Karpas-422 (cell line): Measurements from ENCODE around the gene CCNI2. TPM values are rescaled to one million over a fixed set of nuclear protein-coding genes. Genes with fewer than 3 reads are reported as not detected.

Experiments used
- DNase-seq: peaks from one replicate; pipeline ENCODE4 v3.0.0-alpha.2; 2015
- H2AFZ ChIP-seq: fragments of 200-600 bp; sonication (generic); 2 replicates; pipeline ENCODE4 v1.6.1; 2014; ENCODE audit warnings: antibody characterized with exemption, low read length, mixed read lengths
- H3K27ac ChIP-seq: fragments of 200-600 bp; sonication (generic); 2 replicates; pipeline ENCODE4 v1.5.1; 2014; ENCODE audit warnings: mild to moderate bottlenecking, low read length, moderate library complexity
- H3K27me3 ChIP-seq: fragments of 200-600 bp; sonication (generic); 2 replicates; pipeline ENCODE4 v1.6.1; 2014; ENCODE audit warnings: low read length, mixed read lengths
- H3K36me3 ChIP-seq: fragments of 200-600 bp; sonication (generic); 2 replicates; pipeline ENCODE4 v1.6.1; 2014; ENCODE audit warnings: low read length, mixed read lengths; ENCODE audit not compliant: insufficient read depth
- H3K4me1 ChIP-seq: fragments of 200-600 bp; sonication (generic); 2 replicates; pipeline ENCODE4 v1.6.1; 2014; ENCODE audit warnings: mild to moderate bottlenecking, low read length, mixed read lengths
- H3K4me2 ChIP-seq: fragments of 200-600 bp; sonication (generic); 2 replicates; pipeline ENCODE4 v1.6.1; 2014; ENCODE audit warnings: low read length, low read depth, mild to moderate bottlenecking; ENCODE audit not compliant: poor library complexity, severe bottlenecking
- H3K4me3 ChIP-seq: fragments of 200-600 bp; sonication (generic); 2 replicates; pipeline ENCODE4 v1.5.1; 2014; ENCODE audit warnings: mild to moderate bottlenecking, antibody characterized with exemption, low read length, mixed read lengths
- H3K79me2 ChIP-seq: fragments of 200-600 bp; sonication (generic); 2 replicates; pipeline ENCODE4 v1.6.1; 2014; ENCODE audit warnings: mild to moderate bottlenecking, low read length, mixed read lengths
- H3K9ac ChIP-seq: fragments of 200-600 bp; sonication (generic); 2 replicates; pipeline ENCODE4 v1.6.0; 2014; ENCODE audit warnings: low read length
- H3K9me2 ChIP-seq: fragments of 200-600 bp; sonication (generic), shearing (Covaris generic); replicated peaks from 2 replicates; pipeline ENCODE4 v1.6.0; 2014; ENCODE audit warnings: mild to moderate bottlenecking, low read length, moderate library complexity; ENCODE audit not compliant: insufficient read depth
- H3K9me3 ChIP-seq: fragments of 300-700, 200-600 bp; sonication (generic); 2 replicates; pipeline ENCODE4 v1.6.1; 2014; ENCODE audit warnings: low read length, mixed read lengths
- H4K20me1 ChIP-seq: fragments of 200-600 bp; sonication (generic); 2 replicates; pipeline ENCODE4 v1.6.1; 2014; ENCODE audit warnings: mild to moderate bottlenecking, antibody characterized with exemption, low read length, low read depth; ENCODE audit not compliant: insufficient read depth
- total RNA-seq: library from RNA; depleted of rRNA; stranded (reverse); fragments of >200 nt; shearing (Covaris generic); gene quantifications from 2 replicates; pipeline ENCODE4 v1.2.3, GENCODE V29; 2014; ENCODE audit warnings: low replicate concordance

Gene CCNI2
- total RNA-seq, 1 experiment from 2014 or later = 0.15 TPM

GRCh38 chr5:132766020-132766805 is 19.0 kb downstream of the CCNI2 start:
- H3K4me3 ChIP-seq = no peak overlapping the region
- no peak overlapping the region for H3K27ac ChIP-seq
- no peak overlapping the region for H2AFZ ChIP-seq
- DNase-seq = no peak
- no peaks in the 10 kb centered on the region for H3K27me3 ChIP-seq
- H3K79me2 ChIP-seq = no peaks in the 10 kb centered on the region
- H3K9ac ChIP-seq = no peak overlapping the region
- no peaks in the 10 kb centered on the region for H3K9me2 ChIP-seq
- H3K4me2 ChIP-seq = no peak overlapping the region
- H3K4me1 ChIP-seq = no peaks in the 10 kb centered on the region
- no peaks in the 10 kb centered on the region for H3K36me3 ChIP-seq
- no peaks in the 10 kb centered on the region for H4K20me1 ChIP-seq
- no peaks in the 10 kb centered on the region for H3K9me3 ChIP-seq

GRCh38 chr5:132766806-132767055 is 19.5 kb downstream of the CCNI2 start:
- no peaks in the 10 kb centered on the region for H3K9me3 ChIP-seq
- H3K36me3 ChIP-seq = no peaks in the 10 kb centered on the region
- no peaks in the 10 kb centered on the region for H3K79me2 ChIP-seq
- H3K9ac ChIP-seq = no peak overlapping the region
- H4K20me1 ChIP-seq = no peaks in the 10 kb centered on the region
- H3K4me2 ChIP-seq = no peak overlapping the region
- H3K4me1 ChIP-seq = no peaks in the 10 kb centered on the region
- no peaks in the 10 kb centered on the region for H3K27me3 ChIP-seq
- no peak overlapping the region for H3K27ac ChIP-seq
- H3K9me2 ChIP-seq = no peaks in the 10 kb centered on the region
- no peak overlapping the region for H3K4me3 ChIP-seq
- DNase-seq = no peak
- H2AFZ ChIP-seq = no peak overlapping the region

DNA sequence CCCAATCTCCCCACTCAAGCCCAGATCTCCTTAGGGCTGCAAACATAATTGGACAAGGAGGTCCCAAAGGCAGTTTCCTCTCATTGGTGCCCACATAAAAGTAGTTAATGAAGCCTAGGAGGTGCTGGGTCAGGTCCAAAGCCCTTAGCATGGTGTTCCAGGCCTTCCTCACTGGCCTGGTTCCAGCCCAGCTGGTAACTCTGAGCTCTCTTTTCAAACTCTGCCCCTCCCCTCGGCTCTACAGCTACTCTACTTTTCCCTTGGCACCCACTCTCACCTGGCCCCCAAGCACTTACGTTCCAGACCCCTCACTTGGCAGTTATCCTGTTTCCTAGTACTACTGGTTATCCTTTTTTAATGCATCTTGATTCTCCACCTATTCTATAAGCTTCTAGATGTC is 19.9 kb downstream of the CCNI2 start:
- Histone ChIP-seq H3K9ac (no peak overlapping the region), H3K79me2 (no peaks in the 10 kb centered on the region), H3K4me2 (no peak overlapping the region), H4K20me1 (no peaks in the 10 kb centered on the region), H3K36me3 (no peaks in the 10 kb centered on the region), H3K9me2 (no peaks in the 10 kb centered on the region), H3K4me1 (no peaks in the 10 kb centered on the region), H3K9me3 (no peaks in the 10 kb centered on the region), H3K27ac (no peak overlapping the region), H2AFZ (no peak overlapping the region), H3K4me3 (no peak overlapping the region), H3K27me3 (no peaks in the 10 kb centered on the region; the same call in 1 of the 2 replicates)
- no peak for DNase-seq

GRCh38 chr5:132768485-132768868 is 21.3 kb downstream of the CCNI2 start:
- no peaks in the 10 kb centered on the region; the same call in 1 of the 2 replicates for H3K27me3 ChIP-seq
- no peaks in the 10 kb centered on the region for H3K4me1 ChIP-seq
- no peaks in the 10 kb centered on the region for H3K9me3 ChIP-seq
- DNase-seq = no peak
- H3K4me3 ChIP-seq = no peak overlapping the region
- H3K9ac ChIP-seq = no peak overlapping the region
- H3K79me2 ChIP-seq = no peaks in the 10 kb centered on the region
- H3K27ac ChIP-seq = no peak overlapping the region
- H2AFZ ChIP-seq = no peak overlapping the region
- no peaks in the 10 kb centered on the region for H3K36me3 ChIP-seq
- H4K20me1 ChIP-seq = no peaks in the 10 kb centered on the region
- no peaks in the 10 kb centered on the region for H3K9me2 ChIP-seq
- H3K4me2 ChIP-seq = no peak overlapping the region

- DNase-seq = no peak
- H3K79me2 ChIP-seq = no peaks in the 10 kb centered on the region
- H3K4me3 ChIP-seq = no peak overlapping the region
- H3K4me1 ChIP-seq = no peaks in the 10 kb centered on the region
- H3K9me2 ChIP-seq = no peaks in the 10 kb centered on the region
- H3K4me2 ChIP-seq = no peak overlapping the region
- H3K36me3 ChIP-seq = no peaks in the 10 kb centered on the region
- no peak overlapping the region for H3K9ac ChIP-seq
- no peak overlapping the region for H2AFZ ChIP-seq
- no peaks in the 10 kb centered on the region; the same call in 1 of the 2 replicates for H3K27me3 ChIP-seq
- no peaks in the 10 kb centered on the region for H3K9me3 ChIP-seq
- H3K27ac ChIP-seq = no peak overlapping the region
- no peaks in the 10 kb centered on the region for H4K20me1 ChIP-seq
These were observed 23.4 kb downstream of the CCNI2 start for GRCh38 chr5:132770476-132771159.

DNA sequence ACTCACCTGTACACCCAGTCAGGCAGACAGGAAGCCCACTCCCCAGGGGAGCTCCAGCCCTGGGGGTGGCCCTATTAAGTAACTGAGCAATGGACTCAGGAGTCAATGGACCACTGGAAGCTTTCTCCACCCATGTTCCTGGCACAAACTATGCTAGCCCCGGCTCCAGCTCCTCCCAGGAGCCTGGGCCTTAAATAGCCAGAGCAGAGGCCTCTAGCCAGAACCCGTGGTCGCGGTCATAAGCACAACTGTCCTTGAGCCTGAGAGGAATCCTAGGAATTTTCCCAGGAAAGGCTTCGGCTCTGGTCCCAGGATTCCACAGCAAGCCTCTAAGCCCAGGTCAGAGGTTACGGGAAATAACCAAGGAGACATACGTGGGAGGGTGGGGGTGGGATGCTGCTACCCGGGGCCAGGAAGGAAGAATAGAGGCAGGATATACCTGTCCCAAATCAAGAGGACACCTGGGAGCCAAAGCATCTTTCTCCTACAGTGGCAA is 24.3 kb downstream of the CCNI2 start:
- Histone ChIP-seq H3K36me3 (no peaks in the 10 kb centered on the region), H2AFZ (no peak overlapping the region), H3K9me2 (no peaks in the 10 kb centered on the region), H3K27ac (no peak overlapping the region), H3K9me3 (no peaks in the 10 kb centered on the region), H3K4me1 (no peaks in the 10 kb centered on the region), H3K9ac (no peak overlapping the region), H3K27me3 (no peaks in the 10 kb centered on the region; the same call in 1 of the 2 replicates), H3K4me3 (no peak overlapping the region), H3K79me2 (no peaks in the 10 kb centered on the region), H3K4me2 (no peak overlapping the region), H4K20me1 (no peaks in the 10 kb centered on the region)
- no peak for DNase-seq

DNA sequence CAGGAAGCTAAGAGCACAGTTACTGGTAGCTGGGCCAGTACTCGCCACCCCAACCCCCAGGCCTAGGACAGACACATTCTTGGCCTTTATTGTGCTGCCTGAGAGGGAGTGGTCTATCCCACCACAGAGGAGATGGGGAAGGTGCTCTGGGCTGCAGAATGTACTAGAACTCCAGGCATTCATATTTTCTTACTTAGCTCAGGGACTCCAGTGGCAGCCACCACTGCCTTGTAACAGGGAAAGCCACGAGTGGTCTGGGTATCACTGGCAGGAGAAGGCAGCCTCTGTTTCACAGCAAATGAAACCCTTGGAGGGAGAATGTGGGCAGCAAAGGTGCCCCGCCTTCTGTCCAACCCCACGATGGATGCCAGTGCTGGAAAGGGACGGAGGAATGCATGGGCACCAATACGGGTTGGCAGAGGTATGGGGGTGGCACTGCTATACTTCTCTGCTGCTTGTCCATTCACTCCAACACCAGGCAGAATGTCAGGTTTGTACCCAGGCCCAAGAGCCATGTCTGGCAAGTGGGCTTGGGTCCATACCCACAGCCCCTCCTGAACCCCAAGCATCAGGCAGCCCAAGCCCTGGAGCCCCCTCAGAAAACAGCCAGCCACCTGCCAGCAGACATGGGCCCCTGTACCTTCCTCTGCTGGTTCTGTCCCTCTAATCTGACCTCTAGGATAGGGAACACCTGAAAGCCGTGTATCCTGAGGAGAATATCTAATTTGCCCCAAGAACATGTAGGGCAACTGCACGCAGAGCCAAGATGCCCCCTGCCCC is 25.3 kb downstream of the CCNI2 start:
- Histone ChIP-seq H3K36me3 (no peaks in the 10 kb centered on the region), H3K4me2 (no peak overlapping the region), H2AFZ (no peak overlapping the region), H4K20me1 (no peaks in the 10 kb centered on the region), H3K9me3 (no peaks in the 10 kb centered on the region), H3K27me3 (no peaks in the 10 kb centered on the region; the same call in 1 of the 2 replicates), H3K9ac (no peak overlapping the region), H3K79me2 (no peaks in the 10 kb centered on the region), H3K9me2 (no peaks in the 10 kb centered on the region), H3K4me3 (no peak overlapping the region), H3K4me1 (peaks cover 1% of the 10 kb centered on the region; the same call in 1 of the 2 replicates), H3K27ac (no peak overlapping the region)
- no peak for DNase-seq

GRCh38 chr5:132773114-132773513 is 25.9 kb downstream of the CCNI2 start:
- Histone ChIP-seq H2AFZ (no peak overlapping the region), H3K27me3 (no peaks in the 10 kb centered on the region; the same call in 1 of the 2 replicates), H3K4me1 (peaks cover 4% of the 10 kb centered on the region; the same call in 1 of the 2 replicates), H3K4me3 (no peak overlapping the region), H3K79me2 (no peaks in the 10 kb centered on the region), H3K9me3 (no peaks in the 10 kb centered on the region), H3K9me2 (no peaks in the 10 kb centered on the region), H3K4me2 (no peak overlapping the region), H3K9ac (no peak overlapping the region), H3K27ac (no peak overlapping the region), H3K36me3 (no peaks in the 10 kb centered on the region), H4K20me1 (no peaks in the 10 kb centered on the region)
- DNase-seq = no peak
